Embryonic facial prominence (tissue), 1 donor: Measurements from ENCODE around the gene BTBD16.

ENCODE experiments used
- DNase-seq: peaks from one replicate; pipeline ENCODE4 v3.0.0-alpha.2; 2016; ENCODE audit errors: extremely low spot score

Gene BTBD16

GRCh38 chr10:122343135-122343800 is 72.2 kb downstream of the BTBD16 start:
- no peak for DNase-seq

GRCh38 chr10:122343936-122344335 is 72.8 kb downstream of the BTBD16 start:
- no peak for DNase-seq

- no peak for DNase-seq
These were observed 73.7 kb downstream of the BTBD16 start for GRCh38 chr10:122344741-122345258.

- no peak for DNase-seq
These were observed 75.3 kb downstream of the BTBD16 start for GRCh38 chr10:122346326-122346950.

GRCh38 chr10:122347170-122347841 is 76.2 kb downstream of the BTBD16 start:
- DNase-seq = no peak

GRCh38 chr10:122348512-122348911 is 77.4 kb downstream of the BTBD16 start:
- DNase-seq = no peak

- no peak for DNase-seq
These were observed 77.9 kb downstream of the BTBD16 start for GRCh38 chr10:122348935-122349361.

GRCh38 chr10:122349758-122350369 is 78.8 kb downstream of the BTBD16 start:
- no peak for DNase-seq

GRCh38 chr10:122350893-122351292 is 79.8 kb downstream of the BTBD16 start:
- no peak for DNase-seq

- no peak for DNase-seq
These were observed 81.9 kb downstream of the BTBD16 start for GRCh38 chr10:122352817-122353525.

- DNase-seq = no peak
These were observed 83.3 kb downstream of the BTBD16 start for GRCh38 chr10:122354383-122354782.

- no peak for DNase-seq
These were observed 86.6 kb downstream of the BTBD16 start for GRCh38 chr10:122357685-122358084.

- DNase-seq = no peak
These were observed 88.5 kb downstream of the BTBD16 start for GRCh38 chr10:122359621-122360020.

GRCh38 chr10:122361046-122361445 is 90.0 kb downstream of the BTBD16 start:
- DNase-seq = no peak

GRCh38 chr10:122362031-122362592 is 91.0 kb downstream of the BTBD16 start:
- no peak for DNase-seq

GRCh38 chr10:122362621-122363020 is 91.5 kb downstream of the BTBD16 start:
- no peak for DNase-seq

GRCh38 chr10:122363311-122363710 is 92.2 kb downstream of the BTBD16 start:
- no peak for DNase-seq

GRCh38 chr10:122363722-122364463 is 92.8 kb downstream of the BTBD16 start:
- no peak for DNase-seq

- DNase-seq = no peak
These were observed 97.6 kb downstream of the BTBD16 start for GRCh38 chr10:122368502-122369254.

- no peak for DNase-seq
These were observed 102.0 kb downstream of the BTBD16 start for GRCh38 chr10:122373108-122373507.
